Activated naive CD4-positive, alpha-beta T cell treated with anti-CD3 and anti-CD28 coated beads, Interleukin-2, amount 50 U/mL, for 16 hours (primary cell): ENCODE results near the gene R3HDM1.
"Not testable (repeated sequence)": the region's sequence is repeated elsewhere in the genome, so short reads cannot be mapped to it uniquely, and the experiment has no call there.

Experiments
- DNase-seq: peaks from one replicate; pipeline ENCODE4 v3.0.0-alpha.2; 2020

Gene R3HDM1

GRCh38 chr2:135531231-135532197 is at the start of gene R3HDM1:
Gene R3HDM1, plus strand, starts transcription at chr2:135531484. Its CDS starts 73,362 bp downstream, at chr2:135604846.
- DNase-seq = peak; percentile 94

GRCh38 chr2:135485441-135485840 is 45.8 kb upstream of the R3HDM1 start:
- DNase-seq = no peak

GRCh38 chr2:135490376-135490775 is 40.9 kb upstream of the R3HDM1 start:
- DNase-seq = no peak

- DNase-seq = no peak
These were observed 36.8 kb upstream of the R3HDM1 start for GRCh38 chr2:135494503-135494902.

- no peak for DNase-seq
These were observed 36.4 kb upstream of the R3HDM1 start for GRCh38 chr2:135494917-135495316.

- not testable (repeated sequence) for DNase-seq
These were observed 32.7 kb upstream of the R3HDM1 start for GRCh38 chr2:135498588-135498987.

GRCh38 chr2:135504811-135505210 is 26.5 kb upstream of the R3HDM1 start:
- no peak for DNase-seq

GRCh38 chr2:135510577-135510976 is 20.7 kb upstream of the R3HDM1 start:
- DNase-seq = no peak

GRCh38 chr2:135512099-135512498 is 19.2 kb upstream of the R3HDM1 start:
- DNase-seq = no peak

GRCh38 chr2:135525786-135526185 is 5.5 kb upstream of the R3HDM1 start:
- DNase-seq = no peak

- no peak for DNase-seq
These were observed 3.3 kb upstream of the R3HDM1 start for GRCh38 chr2:135528006-135528405.

GRCh38 chr2:135530313-135531230 is 712 bp upstream of the R3HDM1 start, which contains the start of gene ZRANB3:
Gene ZRANB3, minus strand, starts transcription at chr2:135531218.
- DNase-seq = peak; percentile 95

GRCh38 chr2:135532581-135532980 is 1.3 kb downstream of the R3HDM1 start:
- no peak for DNase-seq

- not testable (repeated sequence) for DNase-seq
These were observed 2.3 kb downstream of the R3HDM1 start for GRCh38 chr2:135533545-135533944.

GRCh38 chr2:135546436-135546835 is 15.2 kb downstream of the R3HDM1 start:
- DNase-seq = no peak

GRCh38 chr2:135547311-135547710 is 16.0 kb downstream of the R3HDM1 start:
- DNase-seq = no peak

- DNase-seq = no peak
These were observed 20.1 kb downstream of the R3HDM1 start for GRCh38 chr2:135551356-135551755.

GRCh38 chr2:135552887-135553286 is 21.6 kb downstream of the R3HDM1 start:
- no peak for DNase-seq

- no peak for DNase-seq
These were observed 24.0 kb downstream of the R3HDM1 start for GRCh38 chr2:135555311-135555710.

GRCh38 chr2:135557530-135557929 is 26.2 kb downstream of the R3HDM1 start:
- no peak for DNase-seq

GRCh38 chr2:135561925-135562324 is 30.6 kb downstream of the R3HDM1 start:
- no peak for DNase-seq

- no peak for DNase-seq
These were observed 32.5 kb downstream of the R3HDM1 start for GRCh38 chr2:135563793-135564192.

GRCh38 chr2:135570884-135571283 is 39.6 kb downstream of the R3HDM1 start:
- no peak for DNase-seq
